Uterus (tissue), 4 donors: ENCODE measurements around the gene MPZ. TPM values are rescaled to one million over a fixed set of nuclear protein-coding genes. Genes with fewer than 3 reads are reported as not detected.
A peak's percentile ranks its signal among the peaks of the same experiment; 100 is the strongest.

Experiments used
- DNase-seq, 2 donors: peaks; one replicate each; pipeline ENCODE4 v3.0.0-alpha.2; 2019 to 2020
- H3K27ac ChIP-seq, 2 donors: fragments of 200-600 bp; sonication (generic); 1 replicate in 1 of 2; 2 replicates in 1 of 2; pipeline ENCODE4 v1.5.1; 2016 to 2018
- H3K27me3 ChIP-seq, 2 donors: fragments of 200-600 bp; sonication (generic); one replicate each; pipeline ENCODE4 v1.5.1; 2018 to 2019; ENCODE audit warnings: control low read depth in 1 of 2
- H3K36me3 ChIP-seq, 2 donors: fragments of 200-600 bp; sonication (generic); one replicate each; pipeline ENCODE4 v1.5.1; 2019; ENCODE audit warnings: control low read depth in 1 of 2
- H3K4me1 ChIP-seq, 2 donors: fragments of 200-600 bp; sonication (generic); one replicate each; pipeline ENCODE4 v1.5.1; 2018 to 2019; ENCODE audit warnings: control low read depth in 1 of 2
- H3K4me3 ChIP-seq, 2 donors: fragments of 200-600 bp; sonication (generic); 1 replicate in 1 of 2; 2 replicates in 1 of 2; pipeline ENCODE4 v1.5.1; 2018 to 2019; ENCODE audit warnings: mild to moderate bottlenecking in 1 of 2
- H3K9me3 ChIP-seq, 2 donors: fragments of 200-600 bp; sonication (generic); one replicate each; pipeline ENCODE4 v1.5.1; 2019; ENCODE audit warnings: control low read depth in 1 of 2
- POLR2A ChIP-seq, 2 donors: fragments of 450-650 bp; IDR thresholded peaks; one replicate each; pipeline ENCODE4 v1.6.1; 2016; ENCODE audit warnings: antibody characterized with exemption in 2 of 2, mild to moderate bottlenecking in 1 of 2, moderate library complexity in 1 of 2
- intact Hi-C: fragments of 100-400 bp; cut with DNase I; formaldehyde crosslinking; loops from one replicate; pipeline ENCODE4 v1.15.1; 2023; ENCODE audit warnings: low total_unique reads
- total RNA-seq, 4 donors: library from RNA; depleted of rRNA in 3 of 4; stranded (reverse); fragments of >200 nt in 3 of 4; gene quantifications; one replicate each; pipeline versions ENCODE4 v1.1.0 to v1.2.4, GENCODE V29; 2014 to 2023
- TF ChIP-seq, protein P1 (sequence below), 4 experiments: fragments of 200-600 bp in 2 of 4; fragments of 450-650 bp in 2 of 4; sonication (generic) in 2 of 4; IDR thresholded peaks; one replicate each; pipeline ENCODE4 v1.5.1; 2016 to 2019; ENCODE audit warnings: antibody characterized with exemption in 4 of 4, mild to moderate bottlenecking in 2 of 4, moderate library complexity in 1 of 4
- donor health status: DM: yes; HTN: yes; CAD: no.

Gene MPZ
- total RNA-seq, 4 donors from 2014 or later = 2.2 to 10.7 TPM; not detected in 2

DNA sequence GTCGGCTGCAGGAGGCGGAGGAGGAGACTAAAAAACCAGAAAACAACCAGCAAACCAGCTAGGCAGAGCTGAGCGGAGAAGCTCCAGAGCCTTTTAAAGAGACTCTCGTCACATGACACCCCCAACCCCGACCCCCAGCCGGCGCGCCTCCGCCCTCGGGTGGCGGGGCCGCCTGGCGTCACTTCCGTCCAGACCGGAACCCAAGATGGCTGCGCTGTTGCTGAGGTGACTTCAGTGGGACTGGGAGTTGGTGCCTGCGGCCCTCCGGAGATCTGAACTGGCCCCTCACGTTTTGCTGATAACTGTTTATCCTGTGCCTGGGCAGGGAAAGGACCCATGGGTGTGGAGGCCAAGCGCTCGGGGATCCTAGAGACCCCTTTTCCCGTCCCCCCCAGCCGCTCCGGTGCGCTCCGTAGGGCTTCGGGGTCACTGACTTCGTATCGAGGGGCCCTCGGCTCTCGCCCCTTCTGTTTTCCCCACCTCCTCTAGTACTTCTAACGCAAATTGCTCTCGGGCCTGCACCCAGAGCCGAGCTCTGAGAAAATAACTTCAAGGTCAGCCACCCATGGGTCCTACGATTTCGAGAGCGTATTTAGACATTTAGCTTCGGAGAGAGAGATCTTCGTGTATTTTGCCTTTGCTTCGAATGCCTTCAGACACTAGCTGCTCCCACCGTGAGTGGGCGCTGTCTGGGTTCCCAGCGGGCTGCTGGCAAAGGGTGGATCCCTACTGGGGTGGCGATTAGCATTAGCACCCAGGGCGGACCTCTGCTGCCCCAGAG, 4.6 kb upstream of the MPZ start, which contains the start of gene SDHC:
TSS of gene SDHC (plus strand) at position 181 of the 781 bp plus-strand sequence. CDS start at position 206, 25 bp downstream.
- intact Hi-C loops = no loop called here
- Histone ChIP-seq H3K36me3 (no peaks in the 10 kb centered on the region), H3K4me3 (peak within 1 kb of the TSS; percentile 78 to 95), H3K27ac (peak within 1 kb of the TSS; percentile 91 to 94), H3K27me3 (no peaks in the 10 kb centered on the region), H3K4me1 (peaks cover 0 to 7% of the 10 kb centered on the region in 2 donors), H3K9me3 (no peaks in the 10 kb centered on the region)
- peak; percentile 71 to 75 for TF ChIP-seq POLR2A (IDR thresholded peaks at IDR 0.05)
- TF ChIP-seq, protein P1, sequence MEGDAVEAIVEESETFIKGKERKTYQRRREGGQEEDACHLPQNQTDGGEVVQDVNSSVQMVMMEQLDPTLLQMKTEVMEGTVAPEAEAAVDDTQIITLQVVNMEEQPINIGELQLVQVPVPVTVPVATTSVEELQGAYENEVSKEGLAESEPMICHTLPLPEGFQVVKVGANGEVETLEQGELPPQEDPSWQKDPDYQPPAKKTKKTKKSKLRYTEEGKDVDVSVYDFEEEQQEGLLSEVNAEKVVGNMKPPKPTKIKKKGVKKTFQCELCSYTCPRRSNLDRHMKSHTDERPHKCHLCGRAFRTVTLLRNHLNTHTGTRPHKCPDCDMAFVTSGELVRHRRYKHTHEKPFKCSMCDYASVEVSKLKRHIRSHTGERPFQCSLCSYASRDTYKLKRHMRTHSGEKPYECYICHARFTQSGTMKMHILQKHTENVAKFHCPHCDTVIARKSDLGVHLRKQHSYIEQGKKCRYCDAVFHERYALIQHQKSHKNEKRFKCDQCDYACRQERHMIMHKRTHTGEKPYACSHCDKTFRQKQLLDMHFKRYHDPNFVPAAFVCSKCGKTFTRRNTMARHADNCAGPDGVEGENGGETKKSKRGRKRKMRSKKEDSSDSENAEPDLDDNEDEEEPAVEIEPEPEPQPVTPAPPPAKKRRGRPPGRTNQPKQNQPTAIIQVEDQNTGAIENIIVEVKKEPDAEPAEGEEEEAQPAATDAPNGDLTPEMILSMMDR (IDR thresholded peaks at IDR 0.05) = peak in 2 of 4 experiments; percentile 4 to 32
- DNase-seq = peak; percentile 88

DNA sequence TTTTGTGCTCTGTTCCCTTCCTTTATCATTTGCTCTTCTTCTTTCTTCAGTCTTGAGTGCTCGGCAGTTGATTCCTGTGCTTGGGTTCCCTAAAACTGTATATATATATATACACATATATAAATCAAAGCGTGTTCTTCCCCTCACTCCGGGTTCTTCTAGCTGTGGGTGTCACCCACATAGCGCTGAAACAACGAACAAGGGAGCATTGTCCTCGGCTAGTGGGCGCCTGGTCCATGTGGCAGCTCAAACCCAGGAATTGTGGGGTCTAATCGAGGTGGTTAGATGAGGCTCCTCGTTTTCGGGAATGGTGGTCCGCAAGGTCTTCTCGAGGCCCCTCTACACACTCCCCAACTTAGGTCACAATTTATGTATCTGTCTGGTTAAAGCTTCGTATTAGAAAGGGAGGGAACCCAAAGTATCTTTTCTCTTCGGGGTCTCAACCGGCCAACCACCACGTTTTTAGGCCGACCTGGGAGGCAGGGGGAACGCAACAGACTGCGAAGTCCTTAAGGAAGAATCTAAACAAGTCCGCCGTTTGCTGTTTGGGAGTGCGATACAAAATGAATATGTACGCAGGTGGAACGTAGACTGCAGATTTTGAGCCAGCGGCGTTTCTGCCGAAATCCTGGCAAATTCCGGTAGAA, 3.9 kb upstream of the MPZ start:
- peak overlapping the region; percentile 78 to 95 for H3K4me3 ChIP-seq
- H3K9me3 ChIP-seq = no peaks in the 10 kb centered on the region
- no peak for DNase-seq
- peak overlapping the region; percentile 91 to 94 for H3K27ac ChIP-seq
- TF ChIP-seq, protein P1 (IDR thresholded peaks at IDR 0.05) = no peak
- no peak for TF ChIP-seq POLR2A (IDR thresholded peaks at IDR 0.05)
- no peaks in the 10 kb centered on the region for H3K27me3 ChIP-seq
- intact Hi-C loops = no loop called here
- no peaks in the 10 kb centered on the region for H3K36me3 ChIP-seq
- H3K4me1 ChIP-seq = peaks cover 0 to 7% of the 10 kb centered on the region in 2 donors

DNA sequence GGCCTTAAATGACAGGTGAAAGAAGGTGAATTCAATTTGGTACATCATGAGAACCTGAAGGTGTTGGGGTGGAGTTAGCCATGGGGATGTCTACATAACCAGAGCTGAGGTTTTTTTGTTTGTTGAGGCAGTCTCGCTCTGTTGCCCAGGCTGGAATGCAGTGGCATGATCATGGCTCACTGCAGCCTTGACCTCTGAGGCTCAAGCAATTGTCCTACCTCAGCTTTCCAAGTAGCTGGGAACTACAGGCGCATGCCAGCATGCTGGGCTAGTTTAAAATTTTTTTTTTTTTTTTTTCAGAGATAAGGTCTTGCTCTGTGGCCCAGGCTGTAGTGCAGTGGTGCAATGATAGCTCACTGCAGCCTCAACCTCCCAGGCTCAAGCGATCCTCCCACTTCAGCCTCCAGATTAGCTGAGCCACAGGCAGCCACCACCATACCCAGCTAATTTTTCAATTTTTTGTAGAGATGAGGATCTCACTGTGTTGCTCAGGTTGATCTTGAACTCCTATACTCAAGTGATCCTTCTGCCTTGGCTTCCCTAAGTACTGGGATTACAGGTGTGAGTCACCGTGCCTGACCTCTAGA, 1.9 kb upstream of the MPZ start:
- Histone ChIP-seq H3K9me3 (no peaks in the 10 kb centered on the region), H3K4me3 (no peak overlapping the region), H3K4me1 (peaks cover 0 to 7% of the 10 kb centered on the region in 2 donors), H3K36me3 (no peaks in the 10 kb centered on the region), H3K27ac (no peak overlapping the region), H3K27me3 (no peaks in the 10 kb centered on the region)
- DNase-seq = no peak
- no peak for TF ChIP-seq POLR2A (IDR thresholded peaks at IDR 0.05)
- TF ChIP-seq, protein P1 (IDR thresholded peaks at IDR 0.05) = no peak
- intact Hi-C loops = no loop called here

DNA sequence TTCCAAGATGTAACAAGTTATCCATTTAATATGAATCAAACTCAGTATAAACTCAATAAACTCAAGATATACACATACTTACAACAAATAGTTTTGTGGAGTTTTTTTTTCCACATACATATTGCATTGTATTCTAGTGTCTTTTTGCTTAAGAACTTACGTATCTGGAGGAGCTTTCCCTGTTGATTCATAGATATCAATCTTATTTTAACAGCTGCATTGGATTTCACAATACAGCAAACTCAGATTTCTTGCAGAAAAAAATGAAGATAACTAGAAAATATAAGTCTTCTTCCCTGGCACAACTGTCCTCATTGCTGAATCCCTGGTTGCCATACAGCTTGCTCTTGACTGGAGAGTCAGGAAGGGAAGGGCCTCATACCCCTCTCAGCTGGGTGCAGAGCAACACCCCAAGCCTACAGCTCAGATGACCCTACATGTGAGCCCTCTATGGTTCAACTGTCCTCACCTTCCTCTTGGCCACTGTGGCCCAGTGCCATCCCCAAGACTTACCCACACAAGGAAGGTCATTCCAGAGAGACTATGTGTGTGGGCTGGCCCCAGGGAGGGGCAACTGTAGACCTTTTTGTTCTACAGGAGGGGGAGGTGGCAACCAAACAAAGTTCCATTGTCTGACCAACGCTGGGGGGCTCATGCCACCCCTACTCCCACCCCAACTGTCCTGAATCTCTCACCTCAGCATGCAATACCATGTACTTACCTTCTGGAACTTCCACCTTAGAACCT, 1.7 kb downstream of the MPZ start:
- intact Hi-C loops = no loop called here
- H3K9me3 ChIP-seq = no peaks in the 10 kb centered on the region
- TF ChIP-seq, protein P1 (IDR thresholded peaks at IDR 0.05) = no peak
- no peak for TF ChIP-seq POLR2A (IDR thresholded peaks at IDR 0.05)

More for the DNA sequence above, 1.7 kb downstream of the MPZ start:
- no peak for DNase-seq
- Histone ChIP-seq H3K4me1 (no peaks in the 10 kb centered on the region), H3K27ac (no peak overlapping the region), H3K36me3 (no peaks in the 10 kb centered on the region), H3K4me3 (no peak overlapping the region), H3K27me3 (no peaks in the 10 kb centered on the region)
